Activated CD8-positive, alpha-beta memory T cell treated with anti-CD3 and anti-CD28 coated beads, Interleukin-2, amount 50 U/mL, for 24 hours (primary cell): ENCODE results near the gene C18orf63.

Experiments
- DNase-seq: peaks from one replicate; pipeline ENCODE4 v3.0.0-alpha.2; 2020; ENCODE audit errors: extremely low read depth

The C18orf63 gene

GRCh38 chr18:74376523-74376922, 60.9 kb downstream of the C18orf63 start:
- DNase-seq = no peak

- DNase-seq = no peak
Observed at GRCh38 chr18:74377776-74378175, 62.1 kb downstream of the C18orf63 start.

- DNase-seq = no peak
Observed at GRCh38 chr18:74378179-74378682, 62.6 kb downstream of the C18orf63 start.

- DNase-seq = no peak
Observed at GRCh38 chr18:74380916-74381315, 65.3 kb downstream of the C18orf63 start.

GRCh38 chr18:74381621-74382295, 66.1 kb downstream of the C18orf63 start:
- DNase-seq = no peak

- DNase-seq = no peak
Observed at GRCh38 chr18:74382481-74383017, 66.9 kb downstream of the C18orf63 start.

GRCh38 chr18:74387383-74387782, 71.7 kb downstream of the C18orf63 start:
- DNase-seq = no peak

- DNase-seq = no peak
Observed at GRCh38 chr18:74388227-74388626, 72.6 kb downstream of the C18orf63 start.

- DNase-seq = no peak
Observed at GRCh38 chr18:74389171-74389927, 73.7 kb downstream of the C18orf63 start.

GRCh38 chr18:74389991-74390390, 74.4 kb downstream of the C18orf63 start:
- no peak for DNase-seq

- no peak for DNase-seq
Observed at GRCh38 chr18:74390900-74391299, 75.3 kb downstream of the C18orf63 start.

GRCh38 chr18:74392323-74392722, 76.7 kb downstream of the C18orf63 start:
- DNase-seq = no peak

- no peak for DNase-seq
Observed at GRCh38 chr18:74395006-74395405, 79.4 kb downstream of the C18orf63 start.

GRCh38 chr18:74395648-74396154, 80.1 kb downstream of the C18orf63 start:
- DNase-seq = no peak

- DNase-seq = no peak
Observed at GRCh38 chr18:74396171-74397169, 80.8 kb downstream of the C18orf63 start.

- DNase-seq = no peak
Observed at GRCh38 chr18:74397572-74397971, 81.9 kb downstream of the C18orf63 start.

GRCh38 chr18:74399091-74399887, 83.7 kb downstream of the C18orf63 start:
- no peak for DNase-seq

- DNase-seq = no peak
Observed at GRCh38 chr18:74400813-74401212, 85.2 kb downstream of the C18orf63 start.

- DNase-seq = no peak
Observed at GRCh38 chr18:74402806-74403433, 87.3 kb downstream of the C18orf63 start.

GRCh38 chr18:74407888-74408287, 92.2 kb downstream of the C18orf63 start:
- DNase-seq = no peak
